HepG2 (cell line): ENCODE measurements around the gene KCNN2. TPM values are rescaled to one million over a fixed set of nuclear protein-coding genes. Genes with fewer than 3 reads are reported as not detected.
A peak's percentile ranks its signal among the peaks of the same experiment; 100 is the strongest.

ENCODE experiments used
- ATAC-seq: fragments of 200-7000 bp; cut with Tn5 transposase; 3 replicates; pipeline ENCODE4 v1.9.1; 2020; ENCODE audit warnings: mild to moderate bottlenecking, moderate library complexity
- BruUV-seq: library from RNA; stranded (reverse); fragments of 400-500 nt; replicated peaks from 2 replicates; lab custom pipeline; 2021; lab: Mats Ljungman, UMichigan
- CTCF ChIA-PET: fragments of 300-600 bp; formaldehyde crosslinking; extraction: SDS; loops from one replicate; lab custom pipeline; 2021; ENCODE audit warnings: low total read pairs, inconsistent platforms, low intra/inter-chr PET ratio; lab: Yijun Ruan, JAX
- POLR2A ChIA-PET: fragments of 350-600 bp; sonication (Branson Sonifier 250); formaldehyde crosslinking; loops from one replicate; lab custom pipeline; 2020; ENCODE audit warnings: antibody characterized with exemption, inconsistent platforms; lab: Yijun Ruan, JAX
- DNase-seq: peaks from one replicate; pipeline ENCODE4 v3.0.0-alpha.2; 2015; ENCODE audit warnings: low spot score
- FAIRE-seq: peaks from 3 replicates; lab custom pipeline; 2011; peaks lifted over from hg19 to GRCh38; lab: Jason Lieb, UNC
- H2AFZ ChIP-seq: one replicate; pipeline ENCODE4 v1.6.1; 2011; ENCODE audit warnings: low read length, inconsistent platforms
- H3K27ac ChIP-seq: fragments of 300-600 bp; 3 replicates; pipeline ENCODE4 v1.8.0; 2011; ENCODE audit warnings: mixed run types, mild to moderate bottlenecking, mixed read lengths, low read length, inconsistent platforms; ENCODE audit not compliant: insufficient read depth; ENCODE audit errors: extremely low read length
- H3K27me3 ChIP-seq, 2 experiments: fragments of 200-600 bp in 1 of 2; 2 replicates in 1 of 2; 3 replicates in 1 of 2; pipeline versions ENCODE4 v1.6.0 to v1.8.0; 2011; ENCODE audit warnings: low read length in 2 of 2, mild to moderate bottlenecking in 2 of 2, moderate library complexity in 2 of 2, inconsistent platforms in 1 of 2; ENCODE audit not compliant: insufficient read depth in 2 of 2, control insufficient read depth in 1 of 2
- H3K36me3 ChIP-seq, 2 experiments: fragments of 200-600 bp in 1 of 2; replicated peaks in 1 of 2; 2 replicates in 1 of 2; 3 replicates in 1 of 2; pipeline versions ENCODE4 v1.5.1 to v1.8.0; 2011; ENCODE audit warnings: low read length in 2 of 2, inconsistent platforms in 1 of 2; ENCODE audit not compliant: insufficient read depth in 2 of 2, control insufficient read depth in 1 of 2
- H3K4me1 ChIP-seq: 2 replicates; pipeline ENCODE4 v1.5.1; 2012; ENCODE audit warnings: low read length, inconsistent platforms; ENCODE audit not compliant: insufficient read depth
- H3K4me2 ChIP-seq: 2 replicates; pipeline ENCODE4 v1.6.0; 2011; ENCODE audit warnings: low read depth, low read length, inconsistent platforms
- H3K4me3 ChIP-seq, 3 experiments: fragments of 200-600 bp in 1 of 3; sonication (generic), shearing (Covaris generic) in 1 of 3; replicated peaks in 1 of 3; 2 replicates each; pipeline ENCODE4 v1.5.1; 2011 to 2016; ENCODE audit warnings: low read length in 3 of 3, inconsistent platforms in 2 of 3, low read depth in 2 of 3, mild to moderate bottlenecking in 2 of 3, control low read depth in 1 of 3, mixed read lengths in 1 of 3; ENCODE audit not compliant: insufficient read depth in 1 of 3
- H3K79me2 ChIP-seq: one replicate; pipeline ENCODE4 v1.6.1; 2011; ENCODE audit warnings: low read length, inconsistent platforms; ENCODE audit not compliant: insufficient read depth
- H3K9ac ChIP-seq: 2 replicates; pipeline ENCODE4 v1.6.0; 2011; ENCODE audit warnings: mild to moderate bottlenecking, low read depth, low read length, inconsistent platforms; ENCODE audit not compliant: insufficient read depth
- H3K9me3 ChIP-seq: 2 replicates; pipeline ENCODE4 v1.5.1; 2012; ENCODE audit warnings: mild to moderate bottlenecking, low read length
- H4K20me1 ChIP-seq: 2 replicates; pipeline ENCODE4 v1.6.0; 2011; ENCODE audit warnings: inconsistent platforms, mild to moderate bottlenecking, low read length, moderate library complexity; ENCODE audit not compliant: insufficient read depth
- BORCS8-MEF2B ChIP-seq: sonication (generic); formaldehyde crosslinking; IDR thresholded peaks from 2 replicates; pipeline ENCODE4 v1.8.0; 2022; ENCODE audit warnings: mild to moderate bottlenecking, missing genetic modification reagents
- DNMT3B ChIP-seq: conservative IDR thresholded peaks from 2 replicates; pipeline ENCODE4 v1.6.1; 2016; ENCODE audit warnings: missing biosample characterization, control low read depth
- PAWR ChIP-seq: sonication (generic); formaldehyde crosslinking; IDR thresholded peaks from 2 replicates; pipeline ENCODE4 v1.4.0; 2020; ENCODE audit warnings: missing genetic modification reagents, mild to moderate bottlenecking, borderline replicate concordance
- RCOR2 ChIP-seq: IDR thresholded peaks from 2 replicates; pipeline ENCODE4 v1.6.1; 2016; ENCODE audit warnings: missing biosample characterization, missing genetic modification reagents
- TEAD3 ChIP-seq: optimal IDR thresholded peaks from 2 replicates; pipeline ENCODE3; 2016; ENCODE audit warnings: borderline replicate concordance
- ZNF333 ChIP-seq: sonication (generic); formaldehyde crosslinking; IDR thresholded peaks from 2 replicates; pipeline ENCODE4 v1.4.0; 2020; ENCODE audit warnings: mild to moderate bottlenecking, missing genetic modification reagents, borderline replicate concordance
- WGBS: methylation state at CpG from one replicate; pipeline ENCODE4 v1.1.6; 2017; ENCODE audit warnings: low lambda C conversion rate; 5-methylcytosine and 5-hydroxymethylcytosine counted together
- in situ Hi-C: cut with HindIII; loops from 2 replicates; pipeline ENCODE4 v1.10.0; 2017; ENCODE audit warnings: low pct_unique_long_range_greater_than_20kb; ENCODE audit not compliant: extremely low pct_ligation_motif_present
- intact Hi-C: fragments of 100-400 bp; cut with micrococcal nuclease; formaldehyde crosslinking; loops from one replicate; pipeline ENCODE4 v1.10.0; 2022; ENCODE audit not compliant: unreplicated experiment
- polyA plus RNA-seq, 8 experiments: library from polyadenylated mRNA; depleted of rRNA in 3 of 8; stranded (reverse) in 7 of 8; unstranded in 1 of 8; fragments of >200 nt; fragmentation: Illumina TruSeq in 4 of 8; extraction: Trizol in 4 of 8; gene quantifications; 2 replicates each; pipeline versions ENCODE4 v1.2.1 to v1.2.3, GENCODE V29; 2011 to 2016; ENCODE audit warnings: low read depth in 4 of 8, missing spikeins in 1 of 8, mixed read lengths in 1 of 8; ENCODE audit not compliant: insufficient read depth in 1 of 8
- total RNA-seq, 5 experiments: library from RNA; depleted of rRNA; stranded (reverse); fragments of >200 nt; fragmentation: Illumina TruSeq; extraction: Trizol; gene quantifications; 2 replicates each; pipeline ENCODE4 v1.2.3, GENCODE V29; 2016; ENCODE audit warnings: low read depth in 1 of 5
- TF ChIP-seq, protein P1 (sequence below): sonication (generic); formaldehyde crosslinking; conservative IDR thresholded peaks from 2 replicates; pipeline ENCODE4 v1.4.0; 2020; ENCODE audit warnings: missing genetic modification reagents
- TF ChIP-seq, protein P2 (sequence below): IDR thresholded peaks from 2 replicates; pipeline ENCODE4 v1.6.1; 2018; ENCODE audit warnings: missing genetic modification reagents
- TF ChIP-seq, protein P3 (sequence below): sonication (generic); formaldehyde crosslinking; IDR thresholded peaks from 2 replicates; pipeline ENCODE4 v1.4.0; 2020; ENCODE audit warnings: mild to moderate bottlenecking, missing genetic modification reagents

KCNN2 gene
- total and polyA plus RNA-seq, 2 of the 13 experiments (the other 11 are each of a cell fraction or from before 2014, with no cell fraction given), result not detected

DNA sequence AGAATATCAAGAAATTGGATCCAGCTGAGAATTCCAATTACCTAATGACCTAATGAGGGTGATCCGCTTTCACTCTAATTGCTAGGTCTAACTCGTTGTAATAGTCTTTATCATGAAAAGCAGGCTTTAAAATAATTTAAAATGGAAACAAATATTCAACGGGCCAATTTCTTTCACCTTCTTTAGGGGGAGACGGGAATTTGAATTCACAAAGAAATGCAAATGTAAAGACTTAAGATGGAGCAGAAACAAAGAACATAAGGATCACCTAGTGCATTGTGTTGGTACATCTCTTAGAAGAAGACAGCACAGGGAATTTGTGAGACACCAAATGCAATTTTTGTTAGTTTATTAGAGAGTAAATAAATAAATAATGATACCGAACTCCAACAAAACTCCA, 1.5 kb upstream of the KCNN2 start:
- H3K4me2 ChIP-seq, result 0 out of 2 replicates have a peak overlapping the region, but pooled peaks have one; percentile 12
- in situ Hi-C loops (no loop called here), intact Hi-C loops (no loop called here)
- ATAC-seq, result no peak
- no peaks in the 10 kb centered on the region for H4K20me1 ChIP-seq
- BruUV-seq, result no TSS peak
- ChIA-PET CTCF (no interaction called here), POLR2A (no interaction called here)
- no peaks in the 10 kb centered on the region for H3K79me2 ChIP-seq
- 14% methylated on average over 5 of the region's 5 CpGs for WGBS
- peaks cover 2 to 13% of the 10 kb centered on the region in 2 experiments; a peak in 3 of 5 replicates for H3K27me3 ChIP-seq
- no peaks in the 10 kb centered on the region for H3K36me3 ChIP-seq
- H3K9ac ChIP-seq, result no peak overlapping the region
- H3K4me3 ChIP-seq, result no peak overlapping the region
- no peaks in the 10 kb centered on the region for H3K4me1 ChIP-seq
- no peaks in the 10 kb centered on the region for H3K9me3 ChIP-seq
- no peak for FAIRE-seq
- DNase-seq, result no peak
- TF ChIP-seq BORCS8-MEF2B (CRISPR knock-in tag) (no peak), DNMT3B (CRISPR knock-in tag) (no peak), ZNF333 (no peak), RCOR2 (CRISPR knock-in tag) (no peak), TEAD3 (no peak), PAWR (CRISPR knock-in tag) (no peak)
- TF ChIP-seq, protein P1, sequence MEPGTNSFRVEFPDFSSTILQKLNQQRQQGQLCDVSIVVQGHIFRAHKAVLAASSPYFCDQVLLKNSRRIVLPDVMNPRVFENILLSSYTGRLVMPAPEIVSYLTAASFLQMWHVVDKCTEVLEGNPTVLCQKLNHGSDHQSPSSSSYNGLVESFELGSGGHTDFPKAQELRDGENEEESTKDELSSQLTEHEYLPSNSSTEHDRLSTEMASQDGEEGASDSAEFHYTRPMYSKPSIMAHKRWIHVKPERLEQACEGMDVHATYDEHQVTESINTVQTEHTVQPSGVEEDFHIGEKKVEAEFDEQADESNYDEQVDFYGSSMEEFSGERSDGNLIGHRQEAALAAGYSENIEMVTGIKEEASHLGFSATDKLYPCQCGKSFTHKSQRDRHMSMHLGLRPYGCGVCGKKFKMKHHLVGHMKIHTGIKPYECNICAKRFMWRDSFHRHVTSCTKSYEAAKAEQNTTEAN, result no peak
- TF ChIP-seq, protein P2, sequence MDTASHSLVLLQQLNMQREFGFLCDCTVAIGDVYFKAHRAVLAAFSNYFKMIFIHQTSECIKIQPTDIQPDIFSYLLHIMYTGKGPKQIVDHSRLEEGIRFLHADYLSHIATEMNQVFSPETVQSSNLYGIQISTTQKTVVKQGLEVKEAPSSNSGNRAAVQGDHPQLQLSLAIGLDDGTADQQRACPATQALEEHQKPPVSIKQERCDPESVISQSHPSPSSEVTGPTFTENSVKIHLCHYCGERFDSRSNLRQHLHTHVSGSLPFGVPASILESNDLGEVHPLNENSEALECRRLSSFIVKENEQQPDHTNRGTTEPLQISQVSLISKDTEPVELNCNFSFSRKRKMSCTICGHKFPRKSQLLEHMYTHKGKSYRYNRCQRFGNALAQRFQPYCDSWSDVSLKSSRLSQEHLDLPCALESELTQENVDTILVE (CRISPR knock-in tag), result no peak
- TF ChIP-seq, protein P3, sequence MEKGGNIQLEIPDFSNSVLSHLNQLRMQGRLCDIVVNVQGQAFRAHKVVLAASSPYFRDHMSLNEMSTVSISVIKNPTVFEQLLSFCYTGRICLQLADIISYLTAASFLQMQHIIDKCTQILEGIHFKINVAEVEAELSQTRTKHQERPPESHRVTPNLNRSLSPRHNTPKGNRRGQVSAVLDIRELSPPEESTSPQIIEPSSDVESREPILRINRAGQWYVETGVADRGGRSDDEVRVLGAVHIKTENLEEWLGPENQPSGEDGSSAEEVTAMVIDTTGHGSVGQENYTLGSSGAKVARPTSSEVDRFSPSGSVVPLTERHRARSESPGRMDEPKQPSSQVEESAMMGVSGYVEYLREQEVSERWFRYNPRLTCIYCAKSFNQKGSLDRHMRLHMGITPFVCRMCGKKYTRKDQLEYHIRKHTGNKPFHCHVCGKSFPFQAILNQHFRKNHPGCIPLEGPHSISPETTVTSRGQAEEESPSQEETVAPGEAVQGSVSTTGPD, result no peak
- H3K27ac ChIP-seq, result no peak overlapping the region
- no peak overlapping the region for H2AFZ ChIP-seq
